Kidney (tissue), 14 donors: Measurements from ENCODE around the gene ATG10. TPM values are rescaled to one million over a fixed set of nuclear protein-coding genes. Genes with fewer than 3 reads are reported as not detected.

Experiments
- DNase-seq, 5 donors: peaks; one replicate each; pipeline ENCODE4 v3.0.0-alpha.2; 2013 to 2020
- FAIRE-seq: peaks from 2 replicates; lab custom pipeline; 2012; peaks lifted over from hg19 to GRCh38; lab: Jason Lieb, UNC
- H3K27ac ChIP-seq, 2 donors: one replicate each; pipeline ENCODE4 v1.7.0; 2013; ENCODE audit warnings: low read depth in 2 of 2, low read length in 2 of 2, inconsistent platforms in 1 of 2
- H3K27me3 ChIP-seq: one replicate; pipeline ENCODE4 v1.7.1; 2013; ENCODE audit warnings: low read length, inconsistent platforms; ENCODE audit not compliant: control insufficient read depth, insufficient read depth
- H3K36me3 ChIP-seq, 3 donors: one replicate each; pipeline versions ENCODE4 v1.7.0 to v1.7.1; 2013; ENCODE audit warnings: low read length in 3 of 3, control low read depth in 1 of 3, inconsistent platforms in 1 of 3; ENCODE audit not compliant: insufficient read depth in 3 of 3, control insufficient read depth in 2 of 3
- H3K4me1 ChIP-seq, 3 donors: one replicate each; pipeline versions ENCODE4 v1.7.0 to v1.7.1; 2013; ENCODE audit warnings: low read length in 3 of 3, inconsistent platforms in 1 of 3, low read depth in 1 of 3; ENCODE audit not compliant: control insufficient read depth in 2 of 3, insufficient read depth in 2 of 3
- H3K4me3 ChIP-seq, 3 donors: one replicate each; pipeline versions ENCODE4 v1.7.0 to v1.8.1; 2013; ENCODE audit warnings: low read length in 3 of 3, control low read depth in 1 of 3, inconsistent platforms in 1 of 3
- H3K9ac ChIP-seq, 3 donors: one replicate each; pipeline versions ENCODE4 v1.7.0 to v1.7.1; 2013; ENCODE audit warnings: low read length in 3 of 3, control low read depth in 1 of 3, inconsistent platforms in 1 of 3
- H3K9me3 ChIP-seq, 3 donors: one replicate each; pipeline versions ENCODE4 v1.7.0 to v1.7.1; 2013; ENCODE audit warnings: low read length in 3 of 3, control low read depth in 1 of 3, inconsistent platforms in 1 of 3; ENCODE audit not compliant: control insufficient read depth in 2 of 3, insufficient read depth in 1 of 3
- intact Hi-C: fragments of 100-400 bp; cut with DNase I; formaldehyde crosslinking; loops from one replicate; pipeline ENCODE4 v1.11.1; 2022
- polyA plus RNA-seq: library from polyadenylated mRNA; stranded (reverse); fragments of 350-450 nt; fragmentation: Illumina TruSeq; extraction: RNeasy Lipid Tissue Mini Kit (QIAGEN cat#74804); gene quantifications from one replicate; pipeline ENCODE4 v1.2.3, GENCODE V29; 2014; ENCODE audit warnings: low read depth, low replicate concordance; ENCODE audit not compliant: insufficient read depth
- total RNA-seq: library from RNA; stranded (reverse); fragmentation: NEBNext Ultra II Directional; extraction: Animal tissue kit (Norgen Biotek cat#: 25700); gene quantifications from one replicate; pipeline ENCODE4 v1.2.1, GENCODE V29; 2021
- TF ChIP-seq, protein P1 (sequence below): IDR thresholded peaks from 3 replicates; pipeline ENCODE4 v1.5.1; 2012; ENCODE audit warnings: mild to moderate bottlenecking, moderate library complexity, borderline replicate concordance; ENCODE audit not compliant: insufficient read depth; ENCODE audit errors: extremely low read depth
- donor health status: control.
- donor health status: control.
- donor health status: control.
- donor health status: control.
- donor health status: control.
- donor health status: DM: yes; HTN: yes; CAD: no.
- donor health status: Normal renal cell carcinoma (clear cell type).

ATG10 gene
- total and polyA plus RNA-seq, 2 donors from 2014 or later = 8.6 to 8.7 TPM

DNA sequence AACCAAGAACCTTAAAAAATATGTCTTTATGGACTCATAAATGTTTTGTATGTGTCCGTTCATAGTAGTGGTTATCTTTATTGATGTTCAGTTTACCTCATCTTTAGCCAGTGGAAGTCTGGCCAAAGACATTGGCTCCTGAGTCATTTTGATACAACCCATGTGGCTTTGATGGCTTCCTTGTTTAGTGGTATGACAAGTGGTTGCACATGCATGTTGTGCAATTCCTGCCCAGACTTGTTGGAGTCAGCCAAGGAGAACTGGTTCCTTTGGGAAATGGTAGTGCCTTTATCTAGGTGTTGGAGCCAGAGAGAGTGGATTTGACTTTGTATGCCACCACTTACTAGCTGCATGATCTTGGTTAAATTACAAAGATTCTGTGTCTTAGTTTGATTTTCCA lies 212.0 kb downstream of the ATG10 start:
- no peaks in the 10 kb centered on the region for H3K36me3 ChIP-seq
- intact Hi-C loops = no loop called here

DNA sequence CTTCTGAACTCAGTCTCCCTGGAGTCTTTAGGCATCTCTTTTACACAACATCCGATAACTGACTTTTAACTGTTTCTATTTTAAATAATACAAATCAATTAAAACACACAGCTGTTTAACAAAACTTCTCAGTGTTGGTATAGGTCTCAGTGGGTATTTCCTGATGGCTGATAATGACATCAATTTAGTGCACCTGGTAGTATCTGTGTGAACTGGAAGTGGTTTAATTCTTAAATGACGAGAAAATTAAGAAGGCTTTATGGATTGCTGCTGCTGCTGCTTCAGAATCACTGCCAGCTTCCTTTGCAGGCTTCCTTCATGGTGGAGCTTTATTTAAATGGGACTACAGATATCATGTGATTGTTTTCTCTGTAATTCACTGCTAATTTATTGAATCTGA lies 214.0 kb downstream of the ATG10 start:
- Histone ChIP-seq H3K36me3 (no peaks in the 10 kb centered on the region), H3K27me3 (no peaks in the 10 kb centered on the region), H3K9me3 (no peaks in the 10 kb centered on the region), H3K27ac (no peak overlapping the region), H3K4me1 (no peaks in the 10 kb centered on the region), H3K9ac (no peak overlapping the region), H3K4me3 (no peak overlapping the region)
- TF ChIP-seq, protein P1, sequence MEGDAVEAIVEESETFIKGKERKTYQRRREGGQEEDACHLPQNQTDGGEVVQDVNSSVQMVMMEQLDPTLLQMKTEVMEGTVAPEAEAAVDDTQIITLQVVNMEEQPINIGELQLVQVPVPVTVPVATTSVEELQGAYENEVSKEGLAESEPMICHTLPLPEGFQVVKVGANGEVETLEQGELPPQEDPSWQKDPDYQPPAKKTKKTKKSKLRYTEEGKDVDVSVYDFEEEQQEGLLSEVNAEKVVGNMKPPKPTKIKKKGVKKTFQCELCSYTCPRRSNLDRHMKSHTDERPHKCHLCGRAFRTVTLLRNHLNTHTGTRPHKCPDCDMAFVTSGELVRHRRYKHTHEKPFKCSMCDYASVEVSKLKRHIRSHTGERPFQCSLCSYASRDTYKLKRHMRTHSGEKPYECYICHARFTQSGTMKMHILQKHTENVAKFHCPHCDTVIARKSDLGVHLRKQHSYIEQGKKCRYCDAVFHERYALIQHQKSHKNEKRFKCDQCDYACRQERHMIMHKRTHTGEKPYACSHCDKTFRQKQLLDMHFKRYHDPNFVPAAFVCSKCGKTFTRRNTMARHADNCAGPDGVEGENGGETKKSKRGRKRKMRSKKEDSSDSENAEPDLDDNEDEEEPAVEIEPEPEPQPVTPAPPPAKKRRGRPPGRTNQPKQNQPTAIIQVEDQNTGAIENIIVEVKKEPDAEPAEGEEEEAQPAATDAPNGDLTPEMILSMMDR = no peak
- FAIRE-seq = no peak
- no peak for DNase-seq
- intact Hi-C loops = no loop called here

More for the DNA sequence above, 212.0 kb downstream of the ATG10 start:
- DNase-seq (no peak), FAIRE-seq (no peak)
- TF ChIP-seq, protein P1 = no peak
- H3K9ac ChIP-seq = no peak overlapping the region
- H3K4me3 ChIP-seq = no peak overlapping the region
- H3K9me3 ChIP-seq = no peaks in the 10 kb centered on the region
- H3K27me3 ChIP-seq = no peaks in the 10 kb centered on the region
- no peaks in the 10 kb centered on the region for H3K4me1 ChIP-seq
- H3K27ac ChIP-seq = no peak overlapping the region

DNA sequence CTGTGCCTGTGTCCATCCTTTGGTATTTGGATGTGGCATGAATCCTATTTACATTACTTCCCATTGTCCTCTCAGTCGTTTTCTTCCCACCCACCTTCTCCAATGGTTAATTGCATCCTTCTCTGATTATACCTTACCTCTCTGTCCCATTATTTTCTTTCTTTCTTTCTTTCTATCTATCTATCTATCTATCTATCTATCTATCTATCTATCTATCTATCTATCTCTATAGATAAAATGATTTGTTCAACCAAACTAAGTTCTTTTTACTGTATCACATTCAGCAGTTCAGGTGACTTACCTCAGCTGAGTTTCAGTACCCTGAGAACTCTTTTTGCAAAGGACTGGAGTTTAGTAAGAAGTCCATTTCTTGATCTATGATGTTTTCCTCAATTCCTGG lies 225.7 kb downstream of the ATG10 start:
- H3K27ac ChIP-seq = no peak overlapping the region
- H3K27me3 ChIP-seq = no peaks in the 10 kb centered on the region
- intact Hi-C loops = no loop called here
- TF ChIP-seq, protein P1 = no peak
- no peak overlapping the region for H3K9ac ChIP-seq
- no peaks in the 10 kb centered on the region for H3K36me3 ChIP-seq
- no peak for DNase-seq
- no peak for FAIRE-seq
- H3K4me1 ChIP-seq = no peaks in the 10 kb centered on the region
- no peak overlapping the region for H3K4me3 ChIP-seq
- H3K9me3 ChIP-seq = no peaks in the 10 kb centered on the region

DNA sequence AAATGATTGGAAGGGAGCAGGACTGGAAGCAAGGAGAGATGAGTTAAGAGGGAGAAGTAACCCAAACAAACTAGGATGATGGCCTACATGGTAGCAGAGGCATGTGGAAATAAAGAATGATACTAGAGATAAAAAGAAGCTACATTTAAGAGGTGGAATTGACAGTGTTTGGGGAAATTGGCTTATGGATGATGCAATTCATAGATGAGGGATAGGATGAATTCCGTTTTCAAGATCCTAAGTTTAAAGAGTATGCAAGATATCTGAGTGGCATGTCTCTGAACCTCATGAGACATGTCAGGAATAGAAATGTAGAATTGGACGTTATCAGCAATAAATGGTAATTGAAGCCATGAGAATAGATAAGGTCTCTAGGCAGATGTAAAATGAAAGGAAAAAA lies 232.7 kb downstream of the ATG10 start:
- no peak for FAIRE-seq

More for the DNA sequence above, 232.7 kb downstream of the ATG10 start:
- intact Hi-C loops = no loop called here
- Histone ChIP-seq H3K36me3 (no peaks in the 10 kb centered on the region), H3K4me1 (no peaks in the 10 kb centered on the region), H3K9me3 (no peaks in the 10 kb centered on the region), H3K27ac (no peak overlapping the region), H3K4me3 (no peak overlapping the region), H3K9ac (no peak overlapping the region), H3K27me3 (no peaks in the 10 kb centered on the region)
- DNase-seq = no peak
- TF ChIP-seq, protein P1 = no peak
